ENCODE measurements around the gene MORF4L1.

Gene MORF4L1

GRCh38 chr15:78943692-78944091 lies 71.0 kb downstream of the MORF4L1 start:
- peaks cover 1 to 34% (median 21%) of the 10 kb centered on the region in 5 donors for H3K4me1 ChIP-seq (ENCODE audit: control insufficient read depth in 5 of 5, insufficient read depth in 5 of 5, low read length in 5 of 5)
- H3K27ac ChIP-seq (ENCODE audit: low read depth, low read length): no peak overlapping the region
- no peaks in the 10 kb centered on the region for H3K36me3 ChIP-seq (ENCODE audit: control insufficient read depth in 5 of 5, insufficient read depth in 5 of 5, low read length in 5 of 5)
- no peaks in the 10 kb centered on the region for H3K9me3 ChIP-seq (ENCODE audit: control insufficient read depth in 5 of 5, low read length in 5 of 5)
- H3K4me3 ChIP-seq (ENCODE audit: low read depth in 1 of 5, low read length in 5 of 5): peak overlapping the region in 4 of 5 donors; percentile 61 to 78 (median 69)
- peak overlapping the region in 4 of 5 donors; percentile 18 to 74 (median 60) for H3K9ac ChIP-seq (ENCODE audit: low read length in 5 of 5)
- H3K27me3 ChIP-seq (ENCODE audit: control insufficient read depth in 5 of 5, insufficient read depth in 4 of 5, low read length in 5 of 5): peaks cover 0 to 3% (median 0%) of the 10 kb centered on the region in 5 donors

- Histone ChIP-seq H3K4me1 (ENCODE audit: control insufficient read depth in 5 of 5, insufficient read depth in 5 of 5, low read length in 5 of 5) (peaks cover 1 to 30% (median 19%) of the 10 kb centered on the region in 5 donors), H3K9me3 (ENCODE audit: control insufficient read depth in 5 of 5, low read length in 5 of 5) (no peaks in the 10 kb centered on the region), H3K27me3 (ENCODE audit: control insufficient read depth in 5 of 5, insufficient read depth in 4 of 5, low read length in 5 of 5) (peaks cover 0 to 3% (median 0%) of the 10 kb centered on the region in 5 donors), H3K9ac (ENCODE audit: low read length in 5 of 5) (peak overlapping the region; percentile 16 to 74 (median 57)), H3K4me3 (ENCODE audit: low read depth in 1 of 5, low read length in 5 of 5) (peak overlapping the region; percentile 61 to 78 (median 73)), H3K36me3 (ENCODE audit: control insufficient read depth in 5 of 5, insufficient read depth in 5 of 5, low read length in 5 of 5) (no peaks in the 10 kb centered on the region), H3K27ac (ENCODE audit: low read depth, low read length) (no peak overlapping the region)
Measured at GRCh38 chr15:78944202-78944625, 71.5 kb downstream of the MORF4L1 start.

- Histone ChIP-seq H3K9ac (ENCODE audit: low read length in 5 of 5) (peak within 1 kb of the TSS; percentile 16 to 74 (median 57)), H3K9me3 (ENCODE audit: control insufficient read depth in 5 of 5, low read length in 5 of 5) (no peaks in the 10 kb centered on the region), H3K4me1 (ENCODE audit: control insufficient read depth in 5 of 5, insufficient read depth in 5 of 5, low read length in 5 of 5) (peaks cover 1 to 25% (median 17%) of the 10 kb centered on the region in 5 donors), H3K36me3 (ENCODE audit: control insufficient read depth in 5 of 5, insufficient read depth in 5 of 5, low read length in 5 of 5) (no peaks in the 10 kb centered on the region), H3K27ac (ENCODE audit: low read depth, low read length) (no peak within 1 kb of the TSS), H3K27me3 (ENCODE audit: control insufficient read depth in 5 of 5, insufficient read depth in 4 of 5, low read length in 5 of 5) (peaks cover 0 to 3% (median 0%) of the 10 kb centered on the region in 5 donors), H3K4me3 (ENCODE audit: low read depth in 1 of 5, low read length in 5 of 5) (peak within 1 kb of the TSS; percentile 61 to 78 (median 73))
Measured at GRCh38 chr15:78944669-78945407, 72.1 kb downstream of the MORF4L1 start, which contains the start of gene CTSH. CTSH (minus strand) TSS chr15:78945046; CDS start chr15:78944981, 65 bp downstream.

GRCh38 chr15:78946493-78946892 lies 73.8 kb downstream of the MORF4L1 start:
- Histone ChIP-seq H3K4me1 (ENCODE audit: control insufficient read depth in 5 of 5, insufficient read depth in 5 of 5, low read length in 5 of 5) (peaks cover 4 to 39% (median 18%) of the 10 kb centered on the region in 5 donors), H3K27ac (ENCODE audit: low read depth, low read length) (no peak overlapping the region), H3K9ac (ENCODE audit: low read length in 5 of 5) (no peak overlapping the region), H3K9me3 (ENCODE audit: control insufficient read depth in 5 of 5, low read length in 5 of 5) (no peaks in the 10 kb centered on the region), H3K4me3 (ENCODE audit: low read depth in 1 of 5, low read length in 5 of 5) (no peak overlapping the region), H3K36me3 (ENCODE audit: control insufficient read depth in 5 of 5, insufficient read depth in 5 of 5, low read length in 5 of 5) (no peaks in the 10 kb centered on the region), H3K27me3 (ENCODE audit: control insufficient read depth in 5 of 5, insufficient read depth in 4 of 5, low read length in 5 of 5) (peaks cover 0 to 3% (median 0%) of the 10 kb centered on the region in 5 donors)

- H3K27ac ChIP-seq (ENCODE audit: low read depth, low read length): no peak overlapping the region
- no peak overlapping the region for H3K9ac ChIP-seq (ENCODE audit: low read length in 5 of 5)
- H3K27me3 ChIP-seq (ENCODE audit: control insufficient read depth in 5 of 5, insufficient read depth in 4 of 5, low read length in 5 of 5): peaks cover 0 to 3% (median 0%) of the 10 kb centered on the region in 5 donors
- H3K4me1 ChIP-seq (ENCODE audit: control insufficient read depth in 5 of 5, insufficient read depth in 5 of 5, low read length in 5 of 5): peaks cover 8 to 45% (median 21%) of the 10 kb centered on the region in 5 donors
- no peaks in the 10 kb centered on the region for H3K9me3 ChIP-seq (ENCODE audit: control insufficient read depth in 5 of 5, low read length in 5 of 5)
- no peak overlapping the region for H3K4me3 ChIP-seq (ENCODE audit: low read depth in 1 of 5, low read length in 5 of 5)
- H3K36me3 ChIP-seq (ENCODE audit: control insufficient read depth in 5 of 5, insufficient read depth in 5 of 5, low read length in 5 of 5): no peaks in the 10 kb centered on the region
Measured at GRCh38 chr15:78947506-78947905, 74.8 kb downstream of the MORF4L1 start.

All from subcutaneous abdominal adipose tissue (tissue), 5 donors.